Choroid plexus epithelial cell (primary cell): ENCODE results near the gene FRMPD4.

ENCODE experiments used
- DNase-seq: peaks from one replicate; pipeline ENCODE4 v3.0.0-alpha.2; 2010; ENCODE audit warnings: low read depth
- H3K4me3 ChIP-seq: 2 replicates; pipeline ENCODE4 v1.5.1; 2011; ENCODE audit warnings: low read depth, mild to moderate bottlenecking, control low read depth, low read length, moderate library complexity
- CTCF ChIP-seq: conservative IDR thresholded peaks from 2 replicates; pipeline ENCODE4 v1.5.1; 2011; ENCODE audit warnings: low read depth, mild to moderate bottlenecking, control low read depth, inconsistent platforms, low read length, moderate library complexity

The FRMPD4 gene

GRCh38 chrX:12138361-12139313 is at the start of gene FRMPD4:
Gene FRMPD4, plus strand, starts transcription at chrX:12138473. Its CDS starts 499 bp downstream, at chrX:12138972.
- no peak within 1 kb of the TSS for H3K4me3 ChIP-seq
- TF ChIP-seq CTCF: no peak
- no peak for DNase-seq

- TF ChIP-seq CTCF: no peak
- no peak overlapping the region for H3K4me3 ChIP-seq
- DNase-seq: no peak
Observed at GRCh38 chrX:12089740-12090139, 48.5 kb upstream of the FRMPD4 start.

- TF ChIP-seq CTCF: no peak
- H3K4me3 ChIP-seq: no peak overlapping the region
- no peak for DNase-seq
Observed at GRCh38 chrX:12113321-12113720, 25.0 kb upstream of the FRMPD4 start.

- TF ChIP-seq CTCF: peak; percentile 19
- DNase-seq: no peak
- no peak overlapping the region for H3K4me3 ChIP-seq
Observed at GRCh38 chrX:12115377-12115776, 22.9 kb upstream of the FRMPD4 start.

GRCh38 chrX:12118134-12118533 is 20.1 kb upstream of the FRMPD4 start:
- no peak overlapping the region for H3K4me3 ChIP-seq
- no peak for DNase-seq
- TF ChIP-seq CTCF: no peak

- no peak for TF ChIP-seq CTCF
- no peak for DNase-seq
- H3K4me3 ChIP-seq: no peak overlapping the region
Observed at GRCh38 chrX:12128017-12128416, 10.3 kb upstream of the FRMPD4 start.

GRCh38 chrX:12137951-12138360 is 317 bp upstream of the FRMPD4 start:
- no peak for TF ChIP-seq CTCF
- DNase-seq: no peak
- H3K4me3 ChIP-seq: no peak overlapping the region
